Measurements from ENCODE around the gene CSTA.

DNA sequence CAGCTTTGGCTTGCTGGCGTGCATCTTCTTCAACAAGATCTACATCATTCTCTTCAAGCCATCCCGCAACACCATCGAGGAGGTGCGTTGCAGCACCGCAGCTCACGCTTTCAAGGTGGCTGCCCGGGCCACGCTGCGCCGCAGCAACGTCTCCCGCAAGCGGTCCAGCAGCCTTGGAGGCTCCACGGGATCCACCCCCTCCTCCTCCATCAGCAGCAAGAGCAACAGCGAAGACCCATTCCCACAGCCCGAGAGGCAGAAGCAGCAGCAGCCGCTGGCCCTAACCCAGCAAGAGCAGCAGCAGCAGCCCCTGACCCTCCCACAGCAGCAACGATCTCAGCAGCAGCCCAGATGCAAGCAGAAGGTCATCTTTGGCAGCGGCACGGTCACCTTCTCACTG is 40.6 kb upstream of the CSTA start:
- no peak for TF ChIP-seq CTCF (IDR thresholded peaks at IDR 0.05)
- TF ChIP-seq POLR2A (IDR thresholded peaks at IDR 0.05), result no peak

Measured in uterus (tissue), 2 donors.